K562 (cell line): ENCODE results near the gene EIF4E2. TPM values are rescaled to one million over a fixed set of nuclear protein-coding genes. Genes with fewer than 3 reads are reported as not detected.

Source experiments
- ARID1B ChIP-seq: fragments of 450-650 bp; IDR thresholded peaks from 2 replicates; pipeline ENCODE4 v1.6.1; 2016; ENCODE audit warnings: antibody characterized with exemption, mild to moderate bottlenecking, inconsistent platforms
- ESRRA ChIP-seq: fragments of 450-650 bp; IDR thresholded peaks from 2 replicates; pipeline ENCODE4 v1.6.1; 2014; ENCODE audit warnings: low read depth, mild to moderate bottlenecking, moderate library complexity, borderline replicate concordance
- FOXJ3 ChIP-seq: sonication (generic); formaldehyde crosslinking; IDR thresholded peaks from 2 replicates; pipeline ENCODE4 v1.4.0; 2020; ENCODE audit warnings: mild to moderate bottlenecking, missing genetic modification reagents
- HDAC8 ChIP-seq: fragments of 450-650 bp; IDR thresholded peaks from 2 replicates; pipeline ENCODE4 v1.6.1; 2016; ENCODE audit warnings: mild to moderate bottlenecking, missing genetic modification characterization, moderate library complexity, missing compliant biosample characterization
- NFXL1 ChIP-seq: fragments of 450-650 bp; formaldehyde crosslinking; IDR thresholded peaks from 2 replicates; pipeline ENCODE4 v1.4.0; 2021; ENCODE audit warnings: mild to moderate bottlenecking
- RBM15 ChIP-seq: fragments of 200-400 bp; formaldehyde crosslinking; IDR thresholded peaks from 2 replicates; pipeline ENCODE4 v1.6.1; 2018; ENCODE audit warnings: mild to moderate bottlenecking, low read length, moderate library complexity; ENCODE audit not compliant: insufficient read depth
- SPI1 ChIP-seq: IDR thresholded peaks from 2 replicates; pipeline ENCODE4 v1.6.1; 2011; ENCODE audit warnings: low read depth, low read length, control low read depth, borderline replicate concordance
- SRSF9 ChIP-seq: fragments of 200-400 bp; formaldehyde crosslinking; IDR thresholded peaks from 2 replicates; pipeline ENCODE4 v1.6.1; 2017; ENCODE audit warnings: low read depth, low read length, borderline replicate concordance
- XRCC3 ChIP-seq: fragments of 450-650 bp; IDR thresholded peaks from 2 replicates; pipeline ENCODE4 v1.6.1; 2017; ENCODE audit warnings: mild to moderate bottlenecking, moderate library complexity
- ZNF445 ChIP-seq: fragments of 250-450 bp; sonication (Bioruptor Pico); IDR thresholded peaks from 2 replicates; pipeline ENCODE4 v1.4.0; 2020; ENCODE audit warnings: low read depth, mild to moderate bottlenecking, moderate library complexity
- polyA plus RNA-seq, 8 experiments: library from polyadenylated mRNA; depleted of rRNA in 4 of 8; stranded (reverse) in 5 of 8; unstranded in 3 of 8; fragments of >200 nt; fragmentation: Nextera tagmentation in 2 of 8; fragmentation: Illumina TruSeq in 1 of 8; extraction: Ambion mirVana in 2 of 8; extraction: Trizol in 1 of 8; gene quantifications; 2 replicates each; pipeline versions ENCODE4 v1.2.1 to v1.2.3, GENCODE V29; 2011 to 2014; ENCODE audit warnings: inconsistent platforms in 1 of 8, missing spikeins in 1 of 8
- total RNA-seq, 7 experiments: library from RNA; depleted of rRNA in 6 of 7; stranded (reverse); fragments of >200 nt in 6 of 7; fragmentation: Illumina TruSeq in 2 of 7; extraction: Trizol in 2 of 7; gene quantifications; 2 replicates each; pipeline versions ENCODE4 v1.2.1 to v1.2.3, GENCODE V29; 2011 to 2021; ENCODE audit warnings: low replicate concordance in 1 of 7
- TF ChIP-seq, protein P1 (sequence below): IDR thresholded peaks from 2 replicates; pipeline ENCODE4 v1.6.1; 2011; ENCODE audit warnings: borderline replicate concordance, low read depth, mild to moderate bottlenecking, moderate library complexity, low read length; ENCODE audit not compliant: insufficient read depth, poor library complexity, severe bottlenecking
- TF ChIP-seq, protein P2 (sequence below): IDR thresholded peaks from 2 replicates; pipeline ENCODE4 v1.6.1; 2014; ENCODE audit warnings: antibody characterized with exemption
- TF ChIP-seq, protein P3 (sequence below): sonication (generic); formaldehyde crosslinking; IDR thresholded peaks from 2 replicates; pipeline ENCODE4 v1.8.0; 2023; ENCODE audit warnings: missing genetic modification reagents, mild to moderate bottlenecking, borderline replicate concordance
- TF ChIP-seq, protein P4 (sequence below): sonication (generic); formaldehyde crosslinking; IDR thresholded peaks from 2 replicates; pipeline ENCODE4 v1.8.1; 2023; ENCODE audit warnings: mild to moderate bottlenecking, missing genetic modification reagents, moderate library complexity
- TF ChIP-seq, protein P5 (sequence below): sonication (generic); formaldehyde crosslinking; IDR thresholded peaks from 2 replicates; pipeline ENCODE4 v1.9.0; 2022; ENCODE audit warnings: mild to moderate bottlenecking, missing genetic modification reagents

EIF4E2 gene
- total and polyA plus RNA-seq, 9 of the 15 experiments (the other 6 are each of a cell fraction or from before 2014, with no cell fraction given), result 33.9 to 169 (median 77.5) TPM

DNA sequence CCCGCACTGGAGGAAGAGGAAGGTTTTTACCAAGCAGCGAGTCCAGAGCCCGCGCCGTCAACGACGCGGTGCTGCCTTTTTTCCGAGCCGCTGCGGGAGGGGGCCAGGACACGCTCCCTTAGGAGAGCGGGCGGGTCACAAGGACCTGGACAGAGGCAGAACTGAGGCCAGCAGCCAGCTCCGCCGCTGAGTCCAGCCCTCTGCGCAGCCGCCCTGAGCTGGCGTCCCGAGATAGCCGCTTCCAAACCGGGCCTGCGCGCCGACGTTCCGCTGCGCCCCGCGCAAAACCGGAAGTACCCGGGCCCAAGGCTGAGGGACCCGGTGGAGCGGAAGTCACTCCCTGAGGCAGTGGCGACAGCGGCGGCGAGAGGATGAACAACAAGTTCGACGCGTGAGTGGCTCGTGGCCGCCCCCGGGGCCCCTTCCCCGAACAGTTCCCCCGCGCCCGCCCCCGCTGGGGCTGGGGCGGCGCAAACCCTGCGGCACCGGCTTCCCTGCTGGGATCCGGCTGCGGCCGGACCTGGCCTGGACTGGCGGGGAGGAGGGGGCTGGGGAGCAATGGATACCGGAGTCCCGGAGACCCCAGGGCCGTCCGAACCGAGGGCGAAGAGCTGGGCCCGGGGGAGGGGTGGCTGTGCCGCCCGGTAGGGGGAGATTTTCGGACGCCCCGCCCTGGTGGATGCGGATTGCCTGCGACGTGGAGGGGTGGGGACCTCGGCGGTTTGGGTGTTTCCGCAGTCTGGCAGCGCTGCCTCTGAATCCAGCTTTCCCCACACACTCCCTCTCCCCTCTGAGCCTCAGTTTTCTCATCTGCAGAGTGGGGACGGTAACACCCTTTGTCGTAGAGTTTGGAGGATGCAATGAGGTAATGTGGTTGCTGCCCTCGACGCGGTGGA, at the start of gene EIF4E2, which contains the start of gene TIGD1 (continued):
- TF ChIP-seq, protein P1, sequence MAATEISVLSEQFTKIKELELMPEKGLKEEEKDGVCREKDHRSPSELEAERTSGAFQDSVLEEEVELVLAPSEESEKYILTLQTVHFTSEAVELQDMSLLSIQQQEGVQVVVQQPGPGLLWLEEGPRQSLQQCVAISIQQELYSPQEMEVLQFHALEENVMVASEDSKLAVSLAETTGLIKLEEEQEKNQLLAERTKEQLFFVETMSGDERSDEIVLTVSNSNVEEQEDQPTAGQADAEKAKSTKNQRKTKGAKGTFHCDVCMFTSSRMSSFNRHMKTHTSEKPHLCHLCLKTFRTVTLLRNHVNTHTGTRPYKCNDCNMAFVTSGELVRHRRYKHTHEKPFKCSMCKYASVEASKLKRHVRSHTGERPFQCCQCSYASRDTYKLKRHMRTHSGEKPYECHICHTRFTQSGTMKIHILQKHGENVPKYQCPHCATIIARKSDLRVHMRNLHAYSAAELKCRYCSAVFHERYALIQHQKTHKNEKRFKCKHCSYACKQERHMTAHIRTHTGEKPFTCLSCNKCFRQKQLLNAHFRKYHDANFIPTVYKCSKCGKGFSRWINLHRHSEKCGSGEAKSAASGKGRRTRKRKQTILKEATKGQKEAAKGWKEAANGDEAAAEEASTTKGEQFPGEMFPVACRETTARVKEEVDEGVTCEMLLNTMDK, result peak; percentile 55
- TF ChIP-seq, protein P2, sequence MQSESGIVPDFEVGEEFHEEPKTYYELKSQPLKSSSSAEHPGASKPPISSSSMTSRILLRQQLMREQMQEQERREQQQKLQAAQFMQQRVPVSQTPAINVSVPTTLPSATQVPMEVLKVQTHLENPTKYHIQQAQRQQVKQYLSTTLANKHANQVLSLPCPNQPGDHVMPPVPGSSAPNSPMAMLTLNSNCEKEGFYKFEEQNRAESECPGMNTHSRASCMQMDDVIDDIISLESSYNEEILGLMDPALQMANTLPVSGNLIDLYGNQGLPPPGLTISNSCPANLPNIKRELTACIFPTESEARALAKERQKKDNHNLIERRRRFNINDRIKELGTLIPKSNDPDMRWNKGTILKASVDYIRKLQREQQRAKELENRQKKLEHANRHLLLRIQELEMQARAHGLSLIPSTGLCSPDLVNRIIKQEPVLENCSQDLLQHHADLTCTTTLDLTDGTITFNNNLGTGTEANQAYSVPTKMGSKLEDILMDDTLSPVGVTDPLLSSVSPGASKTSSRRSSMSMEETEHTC, result no peak
- TF ChIP-seq SPI1 (peak; percentile 63), FOXJ3 (CRISPR knock-in tag) (no peak), NFXL1 (CRISPR knock-in tag) (no peak), HDAC8 (no peak), SRSF9 (no peak), XRCC3 (no peak), ARID1B (no peak), ESRRA (peak; percentile 12; the same call in 1 of the 2 replicates), RBM15 (no peak), ZNF445 (CRISPR knock-in tag) (no peak)
- TF ChIP-seq, protein P3, sequence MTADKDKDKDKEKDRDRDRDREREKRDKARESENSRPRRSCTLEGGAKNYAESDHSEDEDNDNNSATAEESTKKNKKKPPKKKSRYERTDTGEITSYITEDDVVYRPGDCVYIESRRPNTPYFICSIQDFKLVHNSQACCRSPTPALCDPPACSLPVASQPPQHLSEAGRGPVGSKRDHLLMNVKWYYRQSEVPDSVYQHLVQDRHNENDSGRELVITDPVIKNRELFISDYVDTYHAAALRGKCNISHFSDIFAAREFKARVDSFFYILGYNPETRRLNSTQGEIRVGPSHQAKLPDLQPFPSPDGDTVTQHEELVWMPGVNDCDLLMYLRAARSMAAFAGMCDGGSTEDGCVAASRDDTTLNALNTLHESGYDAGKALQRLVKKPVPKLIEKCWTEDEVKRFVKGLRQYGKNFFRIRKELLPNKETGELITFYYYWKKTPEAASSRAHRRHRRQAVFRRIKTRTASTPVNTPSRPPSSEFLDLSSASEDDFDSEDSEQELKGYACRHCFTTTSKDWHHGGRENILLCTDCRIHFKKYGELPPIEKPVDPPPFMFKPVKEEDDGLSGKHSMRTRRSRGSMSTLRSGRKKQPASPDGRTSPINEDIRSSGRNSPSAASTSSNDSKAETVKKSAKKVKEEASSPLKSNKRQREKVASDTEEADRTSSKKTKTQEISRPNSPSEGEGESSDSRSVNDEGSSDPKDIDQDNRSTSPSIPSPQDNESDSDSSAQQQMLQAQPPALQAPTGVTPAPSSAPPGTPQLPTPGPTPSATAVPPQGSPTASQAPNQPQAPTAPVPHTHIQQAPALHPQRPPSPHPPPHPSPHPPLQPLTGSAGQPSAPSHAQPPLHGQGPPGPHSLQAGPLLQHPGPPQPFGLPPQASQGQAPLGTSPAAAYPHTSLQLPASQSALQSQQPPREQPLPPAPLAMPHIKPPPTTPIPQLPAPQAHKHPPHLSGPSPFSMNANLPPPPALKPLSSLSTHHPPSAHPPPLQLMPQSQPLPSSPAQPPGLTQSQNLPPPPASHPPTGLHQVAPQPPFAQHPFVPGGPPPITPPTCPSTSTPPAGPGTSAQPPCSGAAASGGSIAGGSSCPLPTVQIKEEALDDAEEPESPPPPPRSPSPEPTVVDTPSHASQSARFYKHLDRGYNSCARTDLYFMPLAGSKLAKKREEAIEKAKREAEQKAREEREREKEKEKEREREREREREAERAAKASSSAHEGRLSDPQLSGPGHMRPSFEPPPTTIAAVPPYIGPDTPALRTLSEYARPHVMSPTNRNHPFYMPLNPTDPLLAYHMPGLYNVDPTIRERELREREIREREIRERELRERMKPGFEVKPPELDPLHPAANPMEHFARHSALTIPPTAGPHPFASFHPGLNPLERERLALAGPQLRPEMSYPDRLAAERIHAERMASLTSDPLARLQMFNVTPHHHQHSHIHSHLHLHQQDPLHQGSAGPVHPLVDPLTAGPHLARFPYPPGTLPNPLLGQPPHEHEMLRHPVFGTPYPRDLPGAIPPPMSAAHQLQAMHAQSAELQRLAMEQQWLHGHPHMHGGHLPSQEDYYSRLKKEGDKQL (CRISPR knock-in tag), result no peak
- TF ChIP-seq, protein P4, sequence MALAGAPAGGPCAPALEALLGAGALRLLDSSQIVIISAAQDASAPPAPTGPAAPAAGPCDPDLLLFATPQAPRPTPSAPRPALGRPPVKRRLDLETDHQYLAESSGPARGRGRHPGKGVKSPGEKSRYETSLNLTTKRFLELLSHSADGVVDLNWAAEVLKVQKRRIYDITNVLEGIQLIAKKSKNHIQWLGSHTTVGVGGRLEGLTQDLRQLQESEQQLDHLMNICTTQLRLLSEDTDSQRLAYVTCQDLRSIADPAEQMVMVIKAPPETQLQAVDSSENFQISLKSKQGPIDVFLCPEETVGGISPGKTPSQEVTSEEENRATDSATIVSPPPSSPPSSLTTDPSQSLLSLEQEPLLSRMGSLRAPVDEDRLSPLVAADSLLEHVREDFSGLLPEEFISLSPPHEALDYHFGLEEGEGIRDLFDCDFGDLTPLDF, result no peak; the same call in 1 of the 2 replicates
- TF ChIP-seq, protein P5, sequence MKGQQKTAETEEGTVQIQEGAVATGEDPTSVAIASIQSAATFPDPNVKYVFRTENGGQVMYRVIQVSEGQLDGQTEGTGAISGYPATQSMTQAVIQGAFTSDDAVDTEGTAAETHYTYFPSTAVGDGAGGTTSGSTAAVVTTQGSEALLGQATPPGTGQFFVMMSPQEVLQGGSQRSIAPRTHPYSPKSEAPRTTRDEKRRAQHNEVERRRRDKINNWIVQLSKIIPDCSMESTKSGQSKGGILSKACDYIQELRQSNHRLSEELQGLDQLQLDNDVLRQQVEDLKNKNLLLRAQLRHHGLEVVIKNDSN, result no peak
